HEK293T (cell line): Measurements from ENCODE around the gene RTN4RL1.

Source experiments
- CTCF ChIA-PET: fragments of 350-600 bp; formaldehyde crosslinking; extraction: SDS; loops from one replicate; lab custom pipeline; 2021; ENCODE audit warnings: antibody characterized with exemption, inconsistent platforms; lab: Yijun Ruan, JAX
- POLR2A ChIA-PET: fragments of 350-600 bp; formaldehyde crosslinking; extraction: SDS; loops from one replicate; lab custom pipeline; 2020; ENCODE audit warnings: antibody characterized with exemption, inconsistent platforms; lab: Yijun Ruan, JAX
- DNase-seq: peaks from one replicate; pipeline ENCODE4 v3.0.0; 2012; ENCODE audit warnings: mixed read lengths; ENCODE audit errors: extremely low spot score
- ARNT ChIP-seq: fragments of 450-650 bp; IDR thresholded peaks from 2 replicates; pipeline ENCODE4 v1.6.1; 2017; ENCODE audit warnings: mild to moderate bottlenecking
- BHLHE40 ChIP-seq: fragments of 450-650 bp; IDR thresholded peaks from 2 replicates; pipeline ENCODE4 v1.6.1; 2016; ENCODE audit warnings: mild to moderate bottlenecking, moderate library complexity, borderline replicate concordance
- CTBP1 ChIP-seq: fragments of 450-650 bp; IDR thresholded peaks from 2 replicates; pipeline ENCODE4 v1.6.1; 2016; ENCODE audit warnings: borderline replicate concordance
- ELF4 ChIP-seq: fragments of 450-650 bp; IDR thresholded peaks from 2 replicates; pipeline ENCODE4 v1.6.1; 2017; ENCODE audit warnings: antibody characterized with exemption
- FOXA1 ChIP-seq: fragments of 450-650 bp; IDR thresholded peaks from 2 replicates; pipeline ENCODE4 v1.6.1; 2016; ENCODE audit warnings: mild to moderate bottlenecking
- FOXK2 ChIP-seq: fragments of 450-650 bp; IDR thresholded peaks from 2 replicates; pipeline ENCODE4 v1.6.1; 2016; ENCODE audit warnings: mild to moderate bottlenecking
- FOXM1 ChIP-seq: fragments of 450-650 bp; IDR thresholded peaks from 2 replicates; pipeline ENCODE4 v1.6.1; 2017; ENCODE audit warnings: mild to moderate bottlenecking, borderline replicate concordance
- HDGF ChIP-seq: fragments of 450-650 bp; IDR thresholded peaks from 2 replicates; pipeline ENCODE4 v1.6.1; 2017; ENCODE audit warnings: antibody characterized with exemption, borderline replicate concordance
- L3MBTL2 ChIP-seq: fragments of 450-650 bp; conservative IDR thresholded peaks from 2 replicates; pipeline ENCODE4 v1.6.1; 2016; ENCODE audit warnings: mild to moderate bottlenecking
- LEF1 ChIP-seq: fragments of 450-650 bp; IDR thresholded peaks from 2 replicates; pipeline ENCODE4 v1.6.1; 2017; ENCODE audit warnings: mild to moderate bottlenecking, borderline replicate concordance
- NFRKB ChIP-seq: fragments of 450-650 bp; IDR thresholded peaks from 2 replicates; pipeline ENCODE4 v1.6.1; 2016; ENCODE audit warnings: mild to moderate bottlenecking, moderate library complexity
- SP1 ChIP-seq: fragments of 450-650 bp; IDR thresholded peaks from 2 replicates; pipeline ENCODE4 v1.6.1; 2017
- SUZ12 ChIP-seq: fragments of 450-650 bp; IDR thresholded peaks from 2 replicates; pipeline ENCODE4 v1.6.1; 2016; ENCODE audit warnings: mild to moderate bottlenecking
- TARDBP ChIP-seq: fragments of 450-650 bp; IDR thresholded peaks from 2 replicates; pipeline ENCODE4 v1.6.1; 2016
- ZNF384 ChIP-seq: fragments of 450-650 bp; IDR thresholded peaks from 2 replicates; pipeline ENCODE4 v1.6.1; 2016
- TF ChIP-seq, protein P1 (sequence below): fragments of 450-650 bp; IDR thresholded peaks from 2 replicates; pipeline ENCODE4 v1.6.1; 2016

RTN4RL1 gene

DNA sequence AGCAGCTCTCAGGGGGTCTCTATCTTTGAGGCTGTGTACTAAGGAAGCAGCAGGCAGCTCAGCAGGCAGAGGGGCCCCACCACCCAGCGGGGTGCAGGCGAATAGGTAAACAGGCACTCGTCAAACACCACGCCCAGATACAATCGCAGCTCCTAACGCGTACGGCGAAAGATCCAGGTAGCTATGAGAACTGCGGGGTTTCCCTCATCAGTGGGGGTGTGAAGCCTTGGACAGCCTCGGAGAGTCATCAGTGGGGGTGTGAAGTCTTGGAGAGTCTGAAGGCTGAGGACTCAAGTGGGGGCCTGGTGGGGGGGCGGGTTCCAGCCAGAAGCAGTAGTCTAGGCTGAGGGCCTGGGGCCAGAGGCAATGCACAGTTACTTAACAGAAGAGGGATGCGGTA lies 69.0 kb downstream of the RTN4RL1 start:
- ChIA-PET POLR2A (no interaction called here), CTCF (interaction anchor here (0.7 to 0.8 kb wide), 3 partner anchors 24 to 47 kb away, joined by 3 to 4 read pairs (median 3); no protein-coding TSS in a partner anchor)
- DNase-seq = no peak
- no peak for TF ChIP-seq NFRKB
- TF ChIP-seq FOXK2 = no peak
- no peak for TF ChIP-seq SP1
- no peak for TF ChIP-seq L3MBTL2
- no peak for TF ChIP-seq ZNF384
- TF ChIP-seq, protein P1, sequence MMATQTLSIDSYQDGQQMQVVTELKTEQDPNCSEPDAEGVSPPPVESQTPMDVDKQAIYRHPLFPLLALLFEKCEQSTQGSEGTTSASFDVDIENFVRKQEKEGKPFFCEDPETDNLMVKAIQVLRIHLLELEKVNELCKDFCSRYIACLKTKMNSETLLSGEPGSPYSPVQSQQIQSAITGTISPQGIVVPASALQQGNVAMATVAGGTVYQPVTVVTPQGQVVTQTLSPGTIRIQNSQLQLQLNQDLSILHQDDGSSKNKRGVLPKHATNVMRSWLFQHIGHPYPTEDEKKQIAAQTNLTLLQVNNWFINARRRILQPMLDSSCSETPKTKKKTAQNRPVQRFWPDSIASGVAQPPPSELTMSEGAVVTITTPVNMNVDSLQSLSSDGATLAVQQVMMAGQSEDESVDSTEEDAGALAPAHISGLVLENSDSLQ = no peak
- TF ChIP-seq FOXM1 = no peak
- no peak for TF ChIP-seq BHLHE40
- no peak for TF ChIP-seq ELF4
- no peak for TF ChIP-seq TARDBP
- no peak for TF ChIP-seq ARNT
- TF ChIP-seq LEF1 = no peak
- no peak for TF ChIP-seq HDGF
- TF ChIP-seq CTBP1 = no peak
- TF ChIP-seq FOXA1 = no peak
- no peak for TF ChIP-seq SUZ12

DNA sequence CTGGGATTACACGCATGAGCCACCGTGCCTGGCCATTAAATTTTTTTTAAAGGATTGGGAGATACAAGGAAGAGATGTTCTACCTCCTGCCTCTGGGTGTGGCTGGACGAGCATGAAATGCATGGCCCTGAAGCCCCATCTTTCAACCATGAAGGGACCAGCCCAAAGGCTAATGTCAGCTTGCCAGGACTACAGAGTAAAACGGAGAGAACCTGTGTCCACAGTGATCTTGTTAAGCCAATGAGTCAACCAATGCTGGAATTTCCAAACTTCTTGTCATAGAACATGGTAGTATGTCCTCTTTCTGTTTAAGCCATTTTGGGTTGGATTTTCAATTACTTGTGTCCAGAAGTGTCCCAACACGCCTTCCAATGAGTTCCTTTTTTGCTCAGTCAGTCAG lies 71.3 kb downstream of the RTN4RL1 start:
- ChIA-PET CTCF (interaction anchor here (1.2 kb wide), 1 partner anchor 10 kb away, joined by 3 read pairs; no protein-coding TSS in a partner anchor), POLR2A (no interaction called here)
- DNase-seq = no peak
- TF ChIP-seq BHLHE40 = no peak
- no peak for TF ChIP-seq FOXK2
- no peak for TF ChIP-seq HDGF
- TF ChIP-seq FOXA1 = no peak
- TF ChIP-seq TARDBP = no peak
- no peak for TF ChIP-seq ELF4
- TF ChIP-seq CTBP1 = no peak
- no peak for TF ChIP-seq LEF1
- TF ChIP-seq L3MBTL2 = no peak
- no peak for TF ChIP-seq SUZ12
- no peak for TF ChIP-seq FOXM1
- no peak for TF ChIP-seq ZNF384
- TF ChIP-seq SP1 = no peak
- no peak for TF ChIP-seq NFRKB
- no peak for TF ChIP-seq ARNT
- TF ChIP-seq, protein P1 = no peak

DNA sequence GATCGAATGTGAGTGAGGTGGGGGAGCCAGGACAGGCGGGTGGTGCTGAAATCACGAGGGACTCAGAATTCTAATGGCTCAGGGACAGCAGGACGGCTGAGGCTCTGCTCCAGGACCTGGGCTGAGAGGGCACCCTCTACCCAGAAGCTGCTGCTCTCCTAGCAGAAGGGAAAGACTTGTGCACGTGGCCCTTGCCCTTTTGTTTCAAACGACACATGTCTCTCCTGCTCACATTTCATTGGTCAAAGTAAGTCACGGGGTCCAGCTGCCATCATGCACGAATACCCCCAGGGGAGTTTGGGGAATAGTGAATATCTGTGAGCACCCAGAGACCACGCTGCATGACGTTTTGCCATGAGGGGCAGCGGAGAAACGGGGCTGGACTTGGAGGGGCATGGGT lies 73.2 kb downstream of the RTN4RL1 start:
- ChIA-PET CTCF (no interaction called here), POLR2A (no interaction called here)
- TF ChIP-seq SUZ12 = no peak
- peak; percentile 30; the same call in 1 of the 2 replicates for TF ChIP-seq L3MBTL2
- DNase-seq = no peak

DNA sequence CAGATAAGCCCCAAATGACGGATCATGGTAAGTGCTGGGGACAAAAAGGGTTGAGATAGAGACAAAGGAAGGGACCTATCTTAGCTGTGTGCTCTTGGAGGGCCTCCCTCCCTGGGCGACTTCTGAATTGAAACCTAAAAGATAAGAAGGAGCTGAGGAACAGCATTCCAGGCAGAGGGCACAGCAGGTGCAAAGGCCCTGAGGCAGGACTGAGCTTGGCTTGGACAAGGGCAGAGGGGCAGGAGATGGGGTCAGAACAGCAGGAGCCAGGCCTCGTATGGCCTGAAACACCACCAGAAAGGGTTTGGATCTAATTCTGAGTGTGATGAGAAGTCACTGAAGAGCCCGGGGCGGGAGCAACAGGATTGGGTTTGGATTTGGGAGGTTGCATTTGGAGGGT lies 75.4 kb downstream of the RTN4RL1 start:
- ChIA-PET POLR2A (no interaction called here), CTCF (no interaction called here)
- DNase-seq = no peak
- TF ChIP-seq ARNT = no peak

DNA sequence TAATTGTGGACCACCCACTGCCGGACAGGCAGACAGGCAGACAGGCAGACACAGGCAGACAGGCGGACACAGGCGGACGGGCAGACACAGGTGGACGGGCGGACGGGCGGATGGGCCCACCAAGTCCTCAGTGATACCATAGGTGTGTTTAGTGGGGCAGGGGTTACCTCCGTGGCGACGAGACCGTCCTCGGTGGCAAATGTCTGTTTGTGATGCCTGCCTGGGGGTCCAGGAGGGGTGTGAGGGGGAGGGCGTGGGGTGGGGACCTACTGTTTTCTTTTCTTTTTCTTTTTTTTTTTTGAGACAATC lies 76.7 kb downstream of the RTN4RL1 start:
- CTCF ChIA-PET = no interaction called here
- no peak for TF ChIP-seq L3MBTL2
- no peak for DNase-seq
- POLR2A ChIA-PET = interaction anchor here (0.7 kb wide), 1 partner anchor 192 kb away, joined by 3 read pairs; no protein-coding TSS in a partner anchor

DNA sequence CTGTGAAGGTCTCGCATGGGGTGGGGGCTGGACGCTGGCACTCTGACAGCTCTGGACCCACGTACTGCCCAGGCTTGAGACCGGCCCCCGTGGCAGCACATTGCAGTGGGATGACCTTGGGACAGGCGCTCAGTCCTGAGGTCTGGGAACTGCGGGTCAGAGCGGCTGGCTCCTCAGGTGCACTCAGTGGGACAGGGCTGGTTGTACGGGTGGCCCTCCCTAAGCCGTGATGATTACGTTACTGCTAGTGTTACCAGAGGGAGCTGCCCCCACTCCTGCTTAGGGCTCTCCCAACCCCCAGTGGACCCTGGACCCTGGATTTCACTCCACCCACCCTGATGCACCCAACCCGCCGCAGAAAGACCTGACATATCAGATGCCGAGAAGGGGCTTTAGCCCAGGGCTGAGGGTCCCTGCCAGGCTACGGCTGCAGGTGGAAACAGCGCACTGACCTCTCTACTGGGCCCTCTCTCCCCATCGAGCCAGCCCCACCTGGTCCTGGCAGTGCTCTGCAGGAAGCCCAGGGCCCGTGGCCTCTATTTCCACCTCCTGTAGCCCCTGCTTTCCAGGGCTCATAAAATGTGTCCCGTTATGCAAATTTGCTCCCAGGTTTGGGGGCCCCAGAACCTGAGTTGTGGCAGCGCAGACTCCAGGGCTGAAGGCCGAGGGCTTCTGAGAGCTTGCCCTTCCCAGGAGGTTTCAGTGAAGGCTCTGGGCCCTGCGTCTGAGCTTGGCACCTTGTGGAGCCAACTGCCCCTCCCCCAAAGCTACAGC lies 77.2 kb downstream of the RTN4RL1 start:
- no peak for DNase-seq
- ChIA-PET POLR2A (interaction anchor here (0.7 kb wide), 1 partner anchor 192 kb away, joined by 3 read pairs; no protein-coding TSS in a partner anchor), CTCF (no interaction called here)
- TF ChIP-seq SP1 (no peak), FOXM1 (no peak), FOXA1 (no peak), CTBP1 (no peak), ARNT (no peak), BHLHE40 (no peak)
- TF ChIP-seq, protein P1 = no peak

DNA sequence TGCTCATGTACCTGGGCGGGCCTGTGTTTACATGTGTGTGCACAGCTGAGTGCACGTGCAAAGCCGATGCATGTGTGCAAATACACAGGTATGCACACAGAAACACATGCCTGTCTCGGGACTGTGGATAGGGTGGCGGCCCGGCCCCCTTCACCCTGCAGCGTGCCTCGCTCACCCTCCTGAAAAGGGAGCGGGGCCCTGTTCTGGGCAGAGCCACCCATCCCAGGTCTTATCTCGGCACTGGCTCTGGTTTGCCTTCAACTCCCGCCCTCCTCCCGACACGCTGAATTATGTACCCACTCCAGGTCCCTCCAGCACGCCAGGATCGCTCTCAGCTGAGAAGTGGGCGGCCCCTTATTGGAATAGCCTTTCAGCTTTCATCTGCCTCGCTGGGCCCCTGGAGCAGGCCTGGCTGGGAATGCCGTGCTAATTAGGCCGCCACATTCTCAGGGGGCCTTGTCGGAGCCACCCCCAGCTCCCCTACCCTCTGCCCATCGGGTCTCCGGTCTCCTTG lies 77.8 kb downstream of the RTN4RL1 start:
- ChIA-PET CTCF (no interaction called here), POLR2A (no interaction called here)
- DNase-seq = no peak
- TF ChIP-seq SP1 (no peak), HDGF (no peak), LEF1 (no peak), ZNF384 (no peak), BHLHE40 (no peak), ARNT (no peak), FOXM1 (no peak), CTBP1 (no peak), SUZ12 (no peak), NFRKB (no peak), FOXK2 (no peak), ELF4 (no peak), FOXA1 (no peak)
- TF ChIP-seq, protein P1 = no peak
